OCI-LY3 (cell line): Measurements from ENCODE around the gene NLRC3.

Experiments used
- H2AFZ ChIP-seq: fragments of 200-600, 300-600 bp; shearing (Covaris generic); 2 replicates; pipeline ENCODE4 v1.6.0; 2014; ENCODE audit warnings: antibody characterized with exemption, low read depth, low read length
- H3K27ac ChIP-seq: fragments of 200-600, 300-600 bp; sonication (generic); 2 replicates; pipeline ENCODE4 v1.5.1; 2014; ENCODE audit warnings: mild to moderate bottlenecking, low read length, moderate library complexity, mixed read lengths
- H3K27me3 ChIP-seq: fragments of 200-600, 300-600 bp; sonication (generic); 2 replicates; pipeline ENCODE4 v1.6.1; 2014; ENCODE audit warnings: low read depth, low read length, mixed read lengths
- H3K36me3 ChIP-seq: fragments of 200-600, 300-600 bp; sonication (generic); replicated peaks from 2 replicates; pipeline ENCODE3; 2014; ENCODE audit warnings: low read depth, low read length, mixed read lengths
- H3K4me1 ChIP-seq: fragments of 300-600, 200-600 bp; sonication (generic); 2 replicates; pipeline ENCODE4 v1.6.1; 2014; ENCODE audit warnings: low read length, mixed read lengths
- H3K4me2 ChIP-seq: fragments of 200-600, 300-600 bp; sonication (generic); 2 replicates; pipeline ENCODE4 v1.6.1; 2014; ENCODE audit warnings: low read length, mixed read lengths
- H3K4me3 ChIP-seq: fragments of 300-600, 200-600 bp; sonication (generic); 2 replicates; pipeline ENCODE4 v1.5.1; 2014; ENCODE audit warnings: antibody characterized with exemption, mild to moderate bottlenecking, low read length, moderate library complexity
- H3K79me2 ChIP-seq: fragments of 300-600, 200-600 bp; shearing (Covaris generic); 2 replicates; pipeline ENCODE4 v1.6.1; 2014; ENCODE audit warnings: mild to moderate bottlenecking, low read length, mixed read lengths
- H3K9ac ChIP-seq: fragments of 300-600, 200-600 bp; shearing (Covaris generic); 2 replicates; pipeline ENCODE4 v1.6.0; 2014; ENCODE audit warnings: mild to moderate bottlenecking, low read length, moderate library complexity
- H3K9me3 ChIP-seq: fragments of 200-600, 300-600 bp; shearing (Covaris generic); 2 replicates; pipeline ENCODE4 v1.6.1; 2014; ENCODE audit warnings: low read length, mixed read lengths; ENCODE audit not compliant: insufficient read depth
- H4K20me1 ChIP-seq: fragments of 200-600, 300-600 bp; sonication (generic); 2 replicates; pipeline ENCODE4 v1.6.1; 2016; ENCODE audit warnings: low read length, mixed read lengths; ENCODE audit not compliant: insufficient read depth
- EZH2phosphoT487 ChIP-seq: fragments of 200-600 bp; shearing (Covaris generic); IDR thresholded peaks from 2 replicates; pipeline ENCODE4 v1.6.1; 2018; ENCODE audit warnings: antibody characterized with exemption, mixed run types, low read depth
- TF ChIP-seq, protein P1 (sequence below): fragments of 200-600, 300-600 bp; sonication (generic); IDR thresholded peaks from 2 replicates; pipeline ENCODE4 v1.5.1; 2014; ENCODE audit warnings: antibody characterized with exemption, low read length, low read depth

The NLRC3 gene

DNA sequence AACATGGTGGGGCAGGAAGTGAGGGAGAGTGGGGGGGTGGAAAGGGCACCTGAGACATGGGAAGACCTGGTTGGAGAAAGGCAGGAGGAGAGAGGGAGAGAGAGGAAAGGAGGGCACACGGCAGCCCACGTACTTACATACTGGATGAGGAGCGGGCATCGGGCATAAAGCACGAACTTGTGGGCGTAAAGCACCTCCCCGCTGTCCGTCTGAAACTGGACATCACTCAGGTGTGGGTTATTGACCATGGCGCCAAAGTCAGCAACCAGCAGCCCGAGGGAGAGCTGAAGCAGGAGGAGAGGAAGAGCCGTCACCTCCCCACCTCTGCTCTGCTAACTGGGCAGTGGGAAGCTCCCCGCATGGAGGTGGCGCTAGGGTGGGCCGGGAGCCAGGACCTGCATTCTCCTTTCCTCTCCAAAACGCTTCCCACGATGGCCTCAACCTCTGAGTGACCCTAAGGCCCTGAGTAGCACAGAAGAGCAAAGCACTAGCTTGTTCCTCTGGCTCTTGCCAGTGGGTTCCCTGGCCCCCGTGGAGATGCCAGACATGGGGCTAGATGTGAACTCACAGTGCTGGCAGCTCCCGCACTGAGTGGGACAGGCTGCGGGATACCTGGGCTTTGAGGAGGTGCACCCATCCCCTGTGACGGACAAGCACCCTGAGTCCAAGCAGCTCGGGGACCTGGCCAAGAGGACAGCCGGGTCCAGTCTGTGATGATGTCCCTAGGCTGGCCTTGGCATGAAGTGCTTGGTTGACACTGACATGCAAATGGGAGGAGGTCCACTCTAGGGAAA is 17.3 kb upstream of the NLRC3 start:
- peaks cover 4% of the 10 kb centered on the region for H3K36me3 ChIP-seq
- H3K4me1 ChIP-seq = no peaks in the 10 kb centered on the region
- H3K4me3 ChIP-seq = no peak overlapping the region
- no peaks in the 10 kb centered on the region for H4K20me1 ChIP-seq
- H3K27ac ChIP-seq = no peak overlapping the region
- H3K9me3 ChIP-seq = no peaks in the 10 kb centered on the region
- H3K9ac ChIP-seq = no peak overlapping the region
- no peaks in the 10 kb centered on the region for H3K27me3 ChIP-seq
- H3K4me2 ChIP-seq = no peak overlapping the region
- H2AFZ ChIP-seq = no peak overlapping the region
- no peak for TF ChIP-seq EZH2phosphoT487
- TF ChIP-seq, protein P1, sequence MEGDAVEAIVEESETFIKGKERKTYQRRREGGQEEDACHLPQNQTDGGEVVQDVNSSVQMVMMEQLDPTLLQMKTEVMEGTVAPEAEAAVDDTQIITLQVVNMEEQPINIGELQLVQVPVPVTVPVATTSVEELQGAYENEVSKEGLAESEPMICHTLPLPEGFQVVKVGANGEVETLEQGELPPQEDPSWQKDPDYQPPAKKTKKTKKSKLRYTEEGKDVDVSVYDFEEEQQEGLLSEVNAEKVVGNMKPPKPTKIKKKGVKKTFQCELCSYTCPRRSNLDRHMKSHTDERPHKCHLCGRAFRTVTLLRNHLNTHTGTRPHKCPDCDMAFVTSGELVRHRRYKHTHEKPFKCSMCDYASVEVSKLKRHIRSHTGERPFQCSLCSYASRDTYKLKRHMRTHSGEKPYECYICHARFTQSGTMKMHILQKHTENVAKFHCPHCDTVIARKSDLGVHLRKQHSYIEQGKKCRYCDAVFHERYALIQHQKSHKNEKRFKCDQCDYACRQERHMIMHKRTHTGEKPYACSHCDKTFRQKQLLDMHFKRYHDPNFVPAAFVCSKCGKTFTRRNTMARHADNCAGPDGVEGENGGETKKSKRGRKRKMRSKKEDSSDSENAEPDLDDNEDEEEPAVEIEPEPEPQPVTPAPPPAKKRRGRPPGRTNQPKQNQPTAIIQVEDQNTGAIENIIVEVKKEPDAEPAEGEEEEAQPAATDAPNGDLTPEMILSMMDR = no peak
- no peaks in the 10 kb centered on the region for H3K79me2 ChIP-seq

- Histone ChIP-seq H3K9ac (no peak overlapping the region), H3K9me3 (no peaks in the 10 kb centered on the region), H3K79me2 (no peaks in the 10 kb centered on the region), H4K20me1 (no peaks in the 10 kb centered on the region), H3K4me3 (no peak overlapping the region), H3K4me1 (no peaks in the 10 kb centered on the region), H3K27me3 (no peaks in the 10 kb centered on the region), H3K4me2 (no peak overlapping the region), H2AFZ (no peak overlapping the region), H3K36me3 (no peaks in the 10 kb centered on the region), H3K27ac (no peak overlapping the region)
- TF ChIP-seq, protein P1 = no peak
- TF ChIP-seq EZH2phosphoT487 = no peak
These were observed 15.4 kb upstream of the NLRC3 start for GRCh38 chr16:3592559-3592958.

DNA sequence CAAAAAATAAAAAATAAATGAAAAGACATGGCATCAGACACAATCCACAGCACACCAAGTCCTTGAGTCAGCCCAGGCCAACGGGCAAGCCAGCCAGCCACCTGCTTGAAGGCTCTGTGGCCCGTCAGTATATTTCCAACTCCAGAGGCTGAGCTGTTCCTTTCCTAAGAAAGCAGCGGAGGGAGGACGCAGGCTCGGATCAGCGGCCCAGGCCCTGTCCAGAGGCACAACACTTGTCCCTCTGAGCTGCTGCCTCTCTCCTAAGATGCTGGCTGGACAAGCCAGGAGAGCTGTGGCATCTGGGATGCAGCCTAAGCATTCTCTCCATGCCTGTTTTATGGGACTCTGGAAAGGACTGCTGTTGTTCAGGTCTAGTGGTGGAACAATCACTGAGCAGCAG is 14.8 kb upstream of the NLRC3 start:
- H3K4me1 ChIP-seq = no peaks in the 10 kb centered on the region
- H3K36me3 ChIP-seq = no peaks in the 10 kb centered on the region
- H3K9me3 ChIP-seq = no peaks in the 10 kb centered on the region
- TF ChIP-seq, protein P1 = no peak
- no peak for TF ChIP-seq EZH2phosphoT487
- H4K20me1 ChIP-seq = no peaks in the 10 kb centered on the region
- no peak overlapping the region for H3K27ac ChIP-seq
- H3K4me2 ChIP-seq = no peak overlapping the region
- H3K4me3 ChIP-seq = no peak overlapping the region
- H2AFZ ChIP-seq = no peak overlapping the region
- no peaks in the 10 kb centered on the region for H3K27me3 ChIP-seq
- H3K9ac ChIP-seq = no peak overlapping the region
- H3K79me2 ChIP-seq = no peaks in the 10 kb centered on the region

DNA sequence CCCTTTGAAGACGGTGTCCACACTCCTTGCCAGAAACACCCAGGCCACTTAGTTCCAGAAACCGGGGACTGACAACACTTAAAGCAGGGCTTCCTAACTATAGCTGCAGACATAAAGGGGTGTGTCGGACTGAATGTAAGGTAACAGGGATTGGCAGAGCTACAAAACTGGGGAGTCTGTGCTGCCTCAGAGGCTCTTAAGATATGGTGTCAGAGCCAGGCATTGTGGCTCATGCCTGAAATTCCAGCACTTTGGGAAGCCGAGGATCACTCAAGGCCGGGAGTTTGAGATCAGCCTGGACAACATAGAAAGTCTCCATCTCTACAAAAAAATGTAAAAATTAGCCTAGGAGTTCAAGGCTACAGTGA is 14.2 kb upstream of the NLRC3 start:
- H3K36me3 ChIP-seq = no peaks in the 10 kb centered on the region
- no peak overlapping the region for H3K9ac ChIP-seq
- H3K4me2 ChIP-seq = no peak overlapping the region
- TF ChIP-seq, protein P1 = no peak
- no peak for TF ChIP-seq EZH2phosphoT487
- no peak overlapping the region for H2AFZ ChIP-seq
- H3K27me3 ChIP-seq = no peaks in the 10 kb centered on the region
- no peaks in the 10 kb centered on the region for H3K4me1 ChIP-seq
- no peaks in the 10 kb centered on the region for H4K20me1 ChIP-seq
- H3K79me2 ChIP-seq = no peaks in the 10 kb centered on the region
- no peak overlapping the region for H3K27ac ChIP-seq
- no peaks in the 10 kb centered on the region for H3K9me3 ChIP-seq
- no peak overlapping the region for H3K4me3 ChIP-seq
